ENCODE results near the gene CHML.

GRCh38 chr1:241646201-241646600 lies 6.0 kb upstream of the CHML start:
- TF ChIP-seq CTCF (IDR thresholded peaks at IDR 0.05) (no peak), ZFX (IDR thresholded peaks at IDR 0.05; ENCODE audit: borderline replicate concordance) (no peak)

Measured in 22Rv1 (cell line).